Activated CD8-positive, alpha-beta memory T cell treated with anti-CD3 and anti-CD28 coated beads, Interleukin-2, amount 50 U/mL, for 1 hour (primary cell): ENCODE results near the gene LRP5.

Experiments used
- DNase-seq: peaks from one replicate; pipeline ENCODE4 v3.0.0-alpha.2; 2020; ENCODE audit errors: extremely low read depth

Gene LRP5

DNA sequence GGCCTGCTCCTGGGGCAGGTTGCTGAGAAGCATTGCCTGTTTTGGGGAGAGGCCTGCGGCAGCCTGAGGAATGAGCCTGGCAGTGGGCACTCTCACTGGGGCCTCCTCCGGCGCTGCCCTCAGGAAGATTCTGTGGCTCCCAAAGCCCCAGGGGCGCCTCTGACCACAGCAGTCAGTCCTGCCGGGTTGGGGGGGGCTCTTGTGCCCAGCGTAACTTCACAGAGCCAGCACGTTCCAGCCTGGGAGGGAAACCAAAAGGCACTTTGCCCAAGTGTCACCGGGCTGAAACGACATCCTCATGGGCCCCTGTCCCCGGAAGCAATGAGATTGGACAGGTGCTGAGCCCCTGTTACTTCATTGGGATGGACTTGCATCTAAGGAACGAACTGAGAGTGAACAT lies 4.3 kb upstream of the LRP5 start:
- no peak for DNase-seq

DNA sequence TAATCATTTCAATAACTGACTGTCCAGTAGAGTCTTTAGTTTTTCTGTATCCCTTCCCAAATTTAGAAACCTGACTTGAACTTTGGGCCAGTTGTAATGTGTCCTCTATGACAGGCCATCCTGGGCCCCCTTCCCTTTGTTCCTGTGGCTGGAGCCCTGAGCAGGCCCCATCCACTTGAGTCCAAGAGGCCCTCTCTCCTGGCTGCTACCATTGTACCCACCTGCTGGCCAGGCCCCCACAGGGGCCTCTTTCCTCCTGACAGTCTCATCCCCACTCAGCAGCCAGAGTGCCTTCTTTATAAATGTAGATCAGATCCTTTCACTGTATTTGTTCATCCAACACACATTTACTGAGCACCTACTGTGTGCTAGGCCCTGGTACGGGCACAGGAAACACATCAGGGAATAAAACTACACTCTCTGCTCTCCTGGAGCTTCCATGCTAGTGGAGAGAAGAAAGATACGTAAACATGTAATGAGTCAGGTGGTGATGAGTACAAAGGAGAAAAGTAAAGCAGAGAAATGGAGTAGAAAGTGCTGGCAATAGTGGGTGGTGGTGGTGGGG lies 2.7 kb upstream of the LRP5 start:
- DNase-seq: no peak

DNA sequence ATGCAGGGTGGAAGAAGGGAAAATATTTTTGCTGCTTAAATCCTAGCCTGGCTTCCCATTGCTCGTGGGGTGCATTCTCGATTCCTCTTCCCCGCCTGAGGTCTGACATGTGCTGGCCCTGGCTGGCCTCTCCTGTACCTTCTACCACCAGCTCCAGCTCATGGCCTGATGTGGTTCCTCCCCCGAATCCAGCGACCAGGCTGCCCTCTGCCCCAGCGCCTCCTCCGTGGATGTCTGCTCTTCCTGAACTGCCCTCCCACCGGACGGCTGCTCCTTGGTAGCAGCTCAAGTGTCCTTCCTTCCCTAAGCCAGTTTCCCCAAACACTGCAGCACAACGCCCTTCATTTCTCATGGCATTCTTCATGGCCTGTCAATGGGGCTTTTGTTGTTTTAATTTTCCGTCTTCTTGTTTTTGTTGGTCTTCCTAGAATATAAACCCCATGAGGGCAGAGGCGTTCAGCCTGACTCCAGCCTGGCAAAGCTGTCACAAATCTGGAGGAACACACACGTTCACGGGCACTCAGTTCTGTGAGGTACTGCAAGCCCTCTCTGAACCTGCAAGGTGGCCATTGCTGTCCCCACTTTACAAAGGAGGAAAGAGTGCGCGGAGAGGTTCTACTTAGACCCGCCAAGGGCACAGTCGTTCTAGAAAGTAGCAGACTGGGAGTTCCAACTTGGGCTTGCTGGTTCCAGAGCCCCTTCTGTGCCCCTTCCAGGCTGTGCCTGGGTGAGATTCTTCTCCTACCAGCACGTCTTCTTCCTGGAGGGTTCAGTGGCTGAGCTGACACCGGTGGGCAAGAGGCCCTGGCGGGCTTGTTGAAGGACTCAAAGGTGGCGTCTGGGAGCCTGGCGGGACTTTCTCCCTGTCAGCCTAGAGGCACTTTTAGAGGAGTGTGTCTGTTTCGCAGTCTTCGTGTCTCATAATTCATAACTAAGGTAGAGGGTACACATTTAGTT lies 953 bp upstream of the LRP5 start:
- DNase-seq: no peak

DNA sequence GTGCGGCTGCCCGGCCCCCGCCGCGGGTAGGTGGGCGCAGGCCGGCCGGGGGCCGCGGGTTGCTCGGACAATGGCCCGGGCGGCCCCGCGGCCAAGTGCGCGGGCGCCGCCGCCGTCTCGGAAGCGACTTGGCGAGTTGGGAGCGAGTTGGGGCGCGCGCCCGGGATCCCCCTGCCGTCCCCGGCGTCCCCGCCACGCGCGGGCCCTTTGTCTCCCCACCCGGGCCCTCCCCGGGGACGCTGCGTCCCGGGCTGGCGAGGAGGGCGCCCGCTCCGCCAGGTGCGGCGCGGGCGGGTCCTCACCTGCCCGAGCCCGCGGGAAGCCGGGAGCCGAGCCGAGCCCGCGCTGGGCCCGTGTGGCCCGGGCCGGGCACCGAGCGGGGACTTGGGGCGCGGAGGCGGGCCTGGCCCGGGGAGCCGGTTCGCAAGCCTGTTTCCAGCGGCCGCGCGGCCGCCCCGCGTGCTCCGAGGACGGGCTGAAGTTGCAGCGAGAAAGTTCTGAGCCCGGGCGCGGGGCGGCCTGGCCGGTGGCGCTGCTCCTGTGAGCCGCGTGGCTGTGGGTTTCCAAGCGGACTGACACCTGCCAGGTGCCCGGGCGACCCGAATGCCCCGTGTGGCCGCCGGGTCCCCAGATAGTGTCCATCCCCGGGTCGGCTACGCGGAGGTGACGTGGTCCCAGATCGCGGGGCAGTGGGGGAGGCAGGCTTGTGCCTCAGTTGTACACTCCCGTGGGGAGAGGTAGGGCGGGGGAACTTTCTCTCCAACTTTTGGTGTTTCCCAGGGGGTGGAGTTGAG lies 586 bp downstream of the LRP5 start:
- no peak for DNase-seq

DNA sequence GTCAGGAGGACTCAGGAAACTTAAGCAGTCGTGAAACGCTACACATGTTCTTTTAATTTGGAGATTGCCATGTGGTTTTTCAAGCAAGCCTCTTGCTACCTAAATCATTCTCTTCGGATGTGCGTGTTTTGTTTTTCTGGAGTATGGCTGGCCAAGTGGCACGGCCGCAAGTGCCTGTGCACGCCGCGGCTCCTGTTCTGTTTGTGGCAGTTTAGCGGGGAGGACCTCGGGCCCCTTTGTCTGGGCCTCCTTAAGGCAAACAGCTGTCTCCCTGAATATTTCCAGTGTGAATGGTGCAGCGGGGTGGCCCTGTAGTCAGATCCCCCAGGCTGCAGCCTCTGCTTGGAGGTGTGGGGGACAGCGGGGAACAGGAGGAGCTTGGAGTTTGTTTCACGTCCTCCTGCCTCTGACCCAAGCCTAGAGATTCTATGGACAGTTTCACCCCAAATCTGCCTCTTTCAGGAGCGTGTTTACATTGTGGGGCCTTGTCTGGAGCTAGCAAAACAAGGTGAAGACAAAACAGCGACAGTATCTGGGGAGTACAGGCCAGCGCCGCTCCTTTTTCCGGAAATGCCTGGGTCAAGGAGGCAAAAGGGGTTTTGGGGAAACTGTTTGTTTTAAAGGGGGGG lies 1.3 kb downstream of the LRP5 start:
- DNase-seq: no peak

DNA sequence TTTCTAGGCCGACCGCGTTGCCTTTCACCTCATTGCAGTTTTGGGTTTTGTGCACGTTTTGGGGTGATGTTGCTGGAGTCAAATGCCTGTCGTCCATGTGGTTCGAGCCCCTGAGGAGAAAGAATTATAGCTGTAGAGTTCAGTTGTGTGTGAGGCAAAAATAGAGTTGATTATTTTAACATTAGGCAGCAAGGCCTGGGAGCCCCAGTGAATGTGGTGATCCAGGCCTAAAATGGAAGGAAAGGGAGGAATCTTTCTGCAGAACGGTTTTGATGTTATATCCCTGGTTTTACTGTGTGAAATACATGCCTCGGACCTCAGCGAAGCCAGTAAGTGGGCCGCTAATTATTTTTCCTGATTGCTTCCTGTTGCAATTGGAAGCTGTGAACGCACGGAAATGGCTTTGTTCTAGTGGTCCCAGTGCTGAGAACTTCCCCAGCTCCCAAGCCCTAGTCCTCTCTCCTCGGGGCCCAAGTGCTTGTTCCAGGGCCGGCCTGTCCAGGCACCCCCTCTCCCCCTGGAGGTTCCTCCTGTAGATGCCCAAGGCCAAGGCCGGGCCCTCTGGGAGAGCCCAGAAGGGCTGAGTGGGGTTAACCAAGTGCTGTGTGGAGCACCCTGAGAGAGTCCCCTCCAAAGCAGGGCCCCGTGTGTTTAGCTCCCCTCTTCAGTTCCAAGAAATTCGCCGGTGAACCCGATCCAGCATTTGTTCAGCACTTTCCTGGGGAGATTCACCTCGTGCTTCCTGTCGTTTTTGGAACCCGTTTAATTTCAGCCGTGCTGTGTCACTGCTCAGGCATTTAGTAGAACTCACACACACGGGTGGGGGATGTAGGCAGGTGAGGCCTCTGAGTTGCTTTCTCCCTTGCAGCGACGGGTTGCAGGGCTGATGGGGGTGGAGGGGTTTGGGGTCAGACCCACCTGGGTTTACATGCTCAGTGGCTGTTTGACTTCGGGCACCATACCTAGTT lies 2.1 kb downstream of the LRP5 start:
- no peak for DNase-seq

DNA sequence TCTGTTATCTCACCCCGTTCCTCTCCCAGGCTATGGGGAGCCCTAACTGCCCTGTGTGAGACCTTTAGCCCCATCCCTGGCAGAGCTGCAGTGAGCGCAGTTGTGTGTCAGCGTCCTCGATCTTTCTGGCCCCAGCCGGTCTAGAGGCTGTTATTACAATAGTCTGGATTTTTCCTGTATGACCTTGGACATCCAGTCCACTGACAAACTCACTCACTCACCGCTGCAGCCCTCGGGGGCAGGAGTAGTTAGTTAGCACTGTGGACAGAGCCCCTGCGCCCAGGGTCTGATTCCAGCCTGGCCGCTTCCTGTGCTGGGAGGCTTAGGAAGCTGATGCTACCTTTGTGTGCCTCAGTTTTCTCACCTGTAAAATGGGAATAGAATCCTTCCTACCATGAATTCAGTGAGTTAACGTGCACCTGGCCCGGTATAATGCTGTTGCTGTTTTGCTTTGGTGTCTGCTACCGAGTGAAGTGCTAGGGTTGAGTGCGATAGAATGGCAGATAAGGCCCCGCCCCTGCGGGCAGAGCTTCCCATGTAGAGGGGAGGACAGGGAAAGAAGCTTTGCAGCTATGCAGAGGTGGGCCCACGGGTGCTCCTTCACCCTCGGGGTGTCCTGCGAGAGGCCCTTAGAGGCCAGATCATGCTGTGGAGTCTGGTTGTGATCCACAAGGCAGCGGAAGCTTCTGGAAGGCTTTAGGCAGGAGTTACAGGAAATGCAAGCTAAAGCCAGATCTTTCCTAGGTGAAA lies 3.0 kb downstream of the LRP5 start:
- DNase-seq: no peak

DNA sequence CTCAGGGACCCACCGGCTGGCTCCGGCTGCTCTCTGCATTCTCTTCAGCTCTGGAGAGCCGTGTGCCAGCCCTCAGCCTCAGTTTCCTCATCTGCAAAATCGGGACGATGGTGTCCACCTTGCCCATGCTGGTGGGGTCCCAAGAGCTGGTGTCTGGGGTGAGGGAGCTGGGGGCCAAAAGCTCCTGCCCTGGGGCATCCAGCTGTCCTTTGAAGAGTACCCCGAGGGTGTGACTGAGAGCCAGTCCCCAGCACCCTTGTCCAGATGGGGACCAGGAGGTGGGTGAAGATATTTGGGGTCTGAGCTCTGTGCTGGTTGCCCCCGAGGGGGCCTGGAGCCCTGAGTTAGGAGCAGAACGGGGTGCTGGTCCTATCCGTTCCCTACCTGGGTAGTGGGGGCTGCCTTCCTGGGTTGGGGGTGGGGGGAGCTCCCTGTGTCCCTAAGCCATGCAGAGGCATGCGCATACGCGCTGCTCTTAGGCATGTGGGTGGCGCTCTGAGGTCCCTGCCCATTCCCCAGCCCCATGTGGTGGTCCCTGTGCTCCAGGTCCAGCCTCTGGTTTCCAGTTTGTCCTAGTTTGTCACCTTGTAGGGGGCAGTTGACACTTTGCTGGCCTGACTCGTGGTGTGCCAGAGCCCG lies 4.9 kb downstream of the LRP5 start:
- no peak for DNase-seq

DNA sequence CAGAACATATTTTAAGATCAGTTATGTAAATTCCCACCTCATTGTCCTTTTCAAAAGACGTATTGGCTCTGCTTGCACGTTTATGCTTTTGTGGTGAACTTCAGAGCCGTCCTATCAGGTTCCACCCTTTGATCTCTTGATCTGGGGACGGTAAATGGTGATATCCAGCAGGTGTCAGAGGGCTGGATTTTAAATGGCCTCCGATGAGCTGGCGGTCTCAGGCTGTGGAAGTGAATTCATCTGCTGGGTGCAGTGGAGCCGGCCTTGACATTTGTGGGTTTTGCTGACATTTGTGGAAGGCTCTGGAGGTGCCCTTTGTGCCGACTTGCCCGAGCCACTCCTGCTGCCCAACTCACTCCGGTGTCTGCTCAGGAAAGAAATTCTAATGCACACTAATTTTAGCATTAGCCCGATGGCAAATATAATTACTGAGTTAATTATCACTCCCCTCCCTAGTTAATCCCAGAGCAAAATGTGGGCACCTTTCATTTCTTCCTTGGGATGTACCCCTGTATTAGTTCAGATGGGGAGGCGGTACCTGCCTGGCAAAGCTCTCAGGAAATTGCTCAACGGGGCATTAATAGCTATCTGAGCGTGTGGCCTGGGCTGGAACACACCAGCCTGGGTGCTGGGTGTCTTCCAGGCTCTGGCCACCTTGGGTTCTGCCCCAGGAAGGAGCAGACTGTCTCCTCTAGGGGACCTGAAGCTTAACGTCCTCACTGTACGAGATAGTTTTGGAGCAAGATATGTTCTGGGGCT lies 9.1 kb downstream of the LRP5 start:
- DNase-seq: no peak

DNA sequence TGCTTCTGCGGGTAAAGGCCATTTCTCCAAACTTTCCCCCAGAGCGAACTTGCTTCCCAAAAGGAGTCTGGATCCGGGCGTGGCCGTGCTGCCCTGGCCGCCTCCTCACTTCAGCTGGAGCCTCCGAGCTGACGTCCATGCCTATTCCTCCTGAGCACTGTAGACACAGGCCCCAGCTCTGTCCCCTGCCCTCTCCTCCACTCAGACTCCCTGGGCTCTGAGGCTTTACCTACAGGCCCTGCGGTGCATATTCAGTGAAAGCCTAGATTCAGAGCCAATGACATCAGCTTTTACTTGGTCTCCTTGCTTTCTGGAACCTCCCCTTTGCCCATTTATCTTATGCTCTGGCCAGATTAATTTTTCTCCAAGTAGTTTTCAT lies 9.7 kb downstream of the LRP5 start:
- DNase-seq: no peak

DNA sequence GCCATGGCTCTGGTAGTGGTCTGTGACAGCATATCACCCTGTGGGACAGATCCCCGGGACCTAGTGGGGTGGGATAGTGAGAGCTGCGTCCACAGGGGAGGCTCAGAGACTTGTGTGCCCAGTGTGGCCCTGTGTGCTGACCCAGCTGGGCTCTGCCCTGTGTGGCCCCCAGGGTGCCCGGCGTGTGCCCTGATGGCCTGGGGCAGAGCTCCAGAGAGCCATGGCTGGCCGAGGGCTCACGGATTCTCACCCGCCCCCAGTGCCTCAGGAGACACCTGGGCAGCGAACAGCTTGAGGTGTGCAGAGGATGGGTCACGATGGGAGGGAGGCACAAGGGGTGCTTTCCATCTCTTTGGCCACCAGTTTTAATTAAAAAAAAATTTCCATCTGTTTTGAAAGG lies 11.8 kb downstream of the LRP5 start:
- no peak for DNase-seq

DNA sequence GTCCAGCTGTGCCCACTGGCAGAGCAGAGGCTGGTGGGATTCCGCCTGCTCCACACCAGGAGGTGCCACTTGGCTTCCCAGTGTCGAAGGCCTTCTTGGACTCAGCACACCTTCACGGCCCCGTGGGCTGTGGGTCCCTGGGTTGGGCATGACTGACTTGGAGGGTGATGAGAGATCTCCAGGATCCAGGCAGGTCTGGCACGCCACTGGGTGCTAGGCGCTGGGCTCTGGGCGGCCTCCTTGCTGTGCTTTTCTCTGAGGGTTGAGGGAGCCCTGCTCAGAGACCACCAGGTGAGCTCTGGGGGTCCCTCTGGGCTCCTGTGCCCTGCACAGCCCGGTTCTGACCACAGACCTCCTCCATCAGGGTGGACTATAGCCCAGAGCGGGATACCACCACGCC lies 12.3 kb downstream of the LRP5 start:
- DNase-seq: no peak

DNA sequence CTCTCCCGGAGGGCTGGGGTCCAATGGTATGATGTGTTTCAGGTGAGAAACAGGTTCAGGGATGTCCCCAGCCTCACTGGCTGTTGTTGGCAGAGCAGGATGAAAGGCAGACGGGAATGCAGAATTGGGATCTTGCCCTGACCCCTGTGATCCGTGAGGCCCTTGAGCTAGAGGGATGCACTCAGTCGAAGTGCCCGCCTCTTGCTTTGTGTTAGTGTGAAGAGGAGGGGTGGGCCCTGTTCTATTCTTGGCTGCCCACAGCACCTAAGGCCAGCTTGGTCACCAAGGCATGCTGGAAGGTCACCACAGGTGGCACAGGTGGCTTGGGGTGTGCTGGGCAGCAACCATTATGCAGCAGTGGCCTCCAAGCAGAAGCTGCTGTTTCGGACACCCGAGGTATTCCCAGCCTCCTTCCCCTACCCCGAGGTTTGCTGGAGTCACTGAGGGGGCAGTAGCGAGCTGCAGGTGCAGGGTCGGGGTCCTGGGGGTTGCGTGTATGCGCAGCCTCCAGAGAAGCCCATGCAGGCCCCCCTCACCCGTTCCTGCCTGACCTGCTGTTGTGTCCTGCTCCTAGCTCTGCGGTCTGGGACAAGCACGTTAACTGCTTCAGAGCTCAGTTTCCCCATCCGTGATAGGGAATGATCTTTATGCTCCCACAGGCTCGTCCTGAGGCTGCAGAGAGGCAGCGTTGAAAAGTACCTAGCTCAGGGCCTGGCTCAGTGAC lies 13.0 kb downstream of the LRP5 start:
- DNase-seq: no peak

DNA sequence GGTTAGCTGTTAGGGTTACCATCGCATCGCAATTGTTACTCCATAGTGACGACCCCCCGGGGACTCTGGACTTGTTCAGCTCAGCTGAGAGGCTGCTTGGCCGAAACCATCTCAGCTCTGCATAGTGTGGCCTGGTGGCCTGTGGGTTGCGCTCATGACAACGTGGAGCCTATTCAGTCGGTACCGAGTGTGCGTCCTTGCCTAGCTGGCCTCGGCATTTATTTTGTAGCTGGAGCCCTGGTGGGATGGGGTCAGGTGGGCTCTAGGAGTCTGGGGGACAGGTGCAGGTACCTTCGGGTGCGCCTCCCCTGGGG lies 13.5 kb downstream of the LRP5 start:
- no peak for DNase-seq

DNA sequence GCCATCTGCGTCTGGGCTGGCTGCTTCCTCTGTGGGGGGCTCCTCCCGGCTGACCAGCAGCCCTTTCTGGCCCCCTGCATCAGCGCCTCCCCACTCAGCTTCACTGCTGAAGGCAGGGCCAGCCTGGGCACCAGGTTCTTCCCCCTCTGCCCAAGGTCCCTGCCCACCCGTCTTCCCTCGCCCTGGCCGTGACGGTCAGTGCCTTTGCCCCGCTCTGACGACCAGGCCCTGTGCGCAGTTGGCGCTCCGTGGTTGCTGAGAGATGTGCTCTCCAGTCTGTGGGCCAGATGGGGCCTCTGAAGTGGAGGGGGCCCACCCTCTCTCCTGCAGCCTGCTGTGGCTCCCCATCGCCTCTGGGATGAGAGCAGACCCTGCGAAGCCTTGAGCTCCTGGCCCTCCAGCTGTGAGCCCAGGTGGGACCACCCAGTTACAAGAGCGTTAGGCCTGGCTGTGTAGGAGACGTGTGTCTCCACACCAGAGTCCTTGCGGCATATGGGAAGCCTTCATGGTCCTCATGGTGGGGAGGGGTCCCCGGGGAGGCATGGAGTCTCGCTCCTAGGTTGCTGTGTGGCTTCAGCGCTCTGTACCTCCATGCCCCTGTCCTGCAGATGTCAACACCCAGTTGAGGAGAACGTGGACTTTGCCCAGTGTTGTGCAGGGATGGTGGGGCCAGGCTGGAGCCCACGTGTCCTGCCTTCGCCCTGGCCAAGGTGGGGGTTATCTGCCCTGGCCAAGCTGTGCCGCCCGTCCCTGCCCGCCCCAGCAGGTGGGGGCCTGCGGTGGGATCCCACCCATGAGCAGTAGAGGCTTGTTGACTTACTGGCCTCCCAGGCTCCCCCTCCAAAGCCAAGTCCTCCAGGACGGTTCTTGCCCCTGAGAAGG lies 14.2 kb downstream of the LRP5 start:
- no peak for DNase-seq

DNA sequence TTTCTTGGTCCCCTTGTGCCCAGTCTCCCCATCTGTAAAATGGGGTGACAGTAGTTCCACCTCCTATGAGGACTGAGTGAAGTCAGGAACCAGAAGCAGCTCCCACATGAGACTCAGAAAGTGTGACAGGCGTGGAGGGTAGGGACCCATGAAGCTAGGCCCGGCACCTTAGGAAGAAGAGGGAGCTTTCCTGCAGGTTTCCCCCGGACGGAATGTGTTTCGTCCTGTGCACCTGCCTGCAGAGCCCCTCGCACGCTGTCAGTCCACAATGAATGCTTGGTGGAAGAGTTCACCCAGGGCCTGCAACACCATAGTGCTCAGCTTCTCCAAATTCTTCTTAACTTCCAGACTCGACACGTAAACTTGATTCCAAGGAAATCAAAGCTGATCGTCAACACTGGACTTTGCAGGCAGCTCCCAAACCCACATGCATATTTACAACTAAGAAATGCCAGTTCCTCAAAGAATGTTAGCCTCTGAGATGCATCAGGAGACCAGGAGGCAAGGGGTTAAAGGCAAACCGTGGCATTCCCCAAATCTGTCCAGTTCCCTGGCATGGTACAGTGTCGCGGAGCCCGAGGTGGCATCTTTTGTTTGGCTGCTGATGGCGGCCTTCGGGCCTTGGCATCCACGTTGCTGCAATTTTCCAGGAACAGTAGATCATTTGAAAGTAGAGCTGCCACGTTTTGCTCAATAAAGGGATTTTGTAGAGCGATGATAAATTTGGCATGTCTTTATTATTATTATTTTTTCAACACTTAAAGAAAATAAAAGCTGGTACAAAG lies 15.4 kb downstream of the LRP5 start:
- no peak for DNase-seq
